Measurements from ENCODE around the gene CCDC197. TPM values are rescaled to one million over a fixed set of nuclear protein-coding genes. Genes with fewer than 3 reads are reported as not detected.

CCDC197 gene
- total RNA-seq, 1 experiment from 2014 or later = not detected

GRCh38 chr14:93955850-93956481, 41.1 kb upstream of the CCDC197 start:
- ATAC-seq = no peak
- Mint-ChIP-seq H3K36me3 (no peaks in the 10 kb centered on the region), H3K4me1 (peaks cover 42% of the 10 kb centered on the region), H3K27ac (no peak overlapping the region), H3K9me3 (no peaks in the 10 kb centered on the region), H3K27me3 (ENCODE audit: low read depth) (no peaks in the 10 kb centered on the region), H3K4me3 (no peak overlapping the region)
- no peak for DNase-seq (ENCODE audit: low spot score)
- TF ChIP-seq OVOL2 (CRISPR knock-in tag; IDR thresholded peaks at IDR 0.05; ENCODE audit: borderline replicate concordance) (no peak), HMGA2 (CRISPR knock-in tag; IDR thresholded peaks at IDR 0.05) (no peak), ATF1 (CRISPR knock-in tag; IDR thresholded peaks at IDR 0.05) (no peak), ZNF423 (CRISPR knock-in tag; IDR thresholded peaks at IDR 0.05) (no peak), ETV6 (CRISPR knock-in tag; IDR thresholded peaks at IDR 0.05) (no peak), GABPB1 (CRISPR knock-in tag; IDR thresholded peaks at IDR 0.05) (no peak), KAT7 (CRISPR knock-in tag; IDR thresholded peaks at IDR 0.05; ENCODE audit: borderline replicate concordance) (no peak), JAZF1 (CRISPR knock-in tag; IDR thresholded peaks at IDR 0.05) (no peak)
- TF ChIP-seq, protein P1, sequence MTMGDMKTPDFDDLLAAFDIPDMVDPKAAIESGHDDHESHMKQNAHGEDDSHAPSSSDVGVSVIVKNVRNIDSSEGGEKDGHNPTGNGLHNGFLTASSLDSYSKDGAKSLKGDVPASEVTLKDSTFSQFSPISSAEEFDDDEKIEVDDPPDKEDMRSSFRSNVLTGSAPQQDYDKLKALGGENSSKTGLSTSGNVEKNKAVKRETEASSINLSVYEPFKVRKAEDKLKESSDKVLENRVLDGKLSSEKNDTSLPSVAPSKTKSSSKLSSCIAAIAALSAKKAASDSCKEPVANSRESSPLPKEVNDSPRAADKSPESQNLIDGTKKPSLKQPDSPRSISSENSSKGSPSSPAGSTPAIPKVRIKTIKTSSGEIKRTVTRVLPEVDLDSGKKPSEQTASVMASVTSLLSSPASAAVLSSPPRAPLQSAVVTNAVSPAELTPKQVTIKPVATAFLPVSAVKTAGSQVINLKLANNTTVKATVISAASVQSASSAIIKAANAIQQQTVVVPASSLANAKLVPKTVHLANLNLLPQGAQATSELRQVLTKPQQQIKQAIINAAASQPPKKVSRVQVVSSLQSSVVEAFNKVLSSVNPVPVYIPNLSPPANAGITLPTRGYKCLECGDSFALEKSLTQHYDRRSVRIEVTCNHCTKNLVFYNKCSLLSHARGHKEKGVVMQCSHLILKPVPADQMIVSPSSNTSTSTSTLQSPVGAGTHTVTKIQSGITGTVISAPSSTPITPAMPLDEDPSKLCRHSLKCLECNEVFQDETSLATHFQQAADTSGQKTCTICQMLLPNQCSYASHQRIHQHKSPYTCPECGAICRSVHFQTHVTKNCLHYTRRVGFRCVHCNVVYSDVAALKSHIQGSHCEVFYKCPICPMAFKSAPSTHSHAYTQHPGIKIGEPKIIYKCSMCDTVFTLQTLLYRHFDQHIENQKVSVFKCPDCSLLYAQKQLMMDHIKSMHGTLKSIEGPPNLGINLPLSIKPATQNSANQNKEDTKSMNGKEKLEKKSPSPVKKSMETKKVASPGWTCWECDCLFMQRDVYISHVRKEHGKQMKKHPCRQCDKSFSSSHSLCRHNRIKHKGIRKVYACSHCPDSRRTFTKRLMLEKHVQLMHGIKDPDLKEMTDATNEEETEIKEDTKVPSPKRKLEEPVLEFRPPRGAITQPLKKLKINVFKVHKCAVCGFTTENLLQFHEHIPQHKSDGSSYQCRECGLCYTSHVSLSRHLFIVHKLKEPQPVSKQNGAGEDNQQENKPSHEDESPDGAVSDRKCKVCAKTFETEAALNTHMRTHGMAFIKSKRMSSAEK (CRISPR knock-in tag; IDR thresholded peaks at IDR 0.05; ENCODE audit: borderline replicate concordance) = no peak
- TF ChIP-seq, protein P2, sequence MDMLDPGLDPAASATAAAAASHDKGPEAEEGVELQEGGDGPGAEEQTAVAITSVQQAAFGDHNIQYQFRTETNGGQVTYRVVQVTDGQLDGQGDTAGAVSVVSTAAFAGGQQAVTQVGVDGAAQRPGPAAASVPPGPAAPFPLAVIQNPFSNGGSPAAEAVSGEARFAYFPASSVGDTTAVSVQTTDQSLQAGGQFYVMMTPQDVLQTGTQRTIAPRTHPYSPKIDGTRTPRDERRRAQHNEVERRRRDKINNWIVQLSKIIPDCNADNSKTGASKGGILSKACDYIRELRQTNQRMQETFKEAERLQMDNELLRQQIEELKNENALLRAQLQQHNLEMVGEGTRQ (CRISPR knock-in tag; IDR thresholded peaks at IDR 0.05) = no peak
- TF ChIP-seq, protein P3, sequence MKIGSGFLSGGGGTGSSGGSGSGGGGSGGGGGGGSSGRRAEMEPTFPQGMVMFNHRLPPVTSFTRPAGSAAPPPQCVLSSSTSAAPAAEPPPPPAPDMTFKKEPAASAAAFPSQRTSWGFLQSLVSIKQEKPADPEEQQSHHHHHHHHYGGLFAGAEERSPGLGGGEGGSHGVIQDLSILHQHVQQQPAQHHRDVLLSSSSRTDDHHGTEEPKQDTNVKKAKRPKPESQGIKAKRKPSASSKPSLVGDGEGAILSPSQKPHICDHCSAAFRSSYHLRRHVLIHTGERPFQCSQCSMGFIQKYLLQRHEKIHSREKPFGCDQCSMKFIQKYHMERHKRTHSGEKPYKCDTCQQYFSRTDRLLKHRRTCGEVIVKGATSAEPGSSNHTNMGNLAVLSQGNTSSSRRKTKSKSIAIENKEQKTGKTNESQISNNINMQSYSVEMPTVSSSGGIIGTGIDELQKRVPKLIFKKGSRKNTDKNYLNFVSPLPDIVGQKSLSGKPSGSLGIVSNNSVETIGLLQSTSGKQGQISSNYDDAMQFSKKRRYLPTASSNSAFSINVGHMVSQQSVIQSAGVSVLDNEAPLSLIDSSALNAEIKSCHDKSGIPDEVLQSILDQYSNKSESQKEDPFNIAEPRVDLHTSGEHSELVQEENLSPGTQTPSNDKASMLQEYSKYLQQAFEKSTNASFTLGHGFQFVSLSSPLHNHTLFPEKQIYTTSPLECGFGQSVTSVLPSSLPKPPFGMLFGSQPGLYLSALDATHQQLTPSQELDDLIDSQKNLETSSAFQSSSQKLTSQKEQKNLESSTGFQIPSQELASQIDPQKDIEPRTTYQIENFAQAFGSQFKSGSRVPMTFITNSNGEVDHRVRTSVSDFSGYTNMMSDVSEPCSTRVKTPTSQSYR (CRISPR knock-in tag; IDR thresholded peaks at IDR 0.05) = no peak
- POLR2A ChIA-PET = no interaction called here
- CTCF ChIA-PET = interaction anchor here (1.1 to 7.5 kb wide), 4 partner anchors 14 to 81 kb away, joined by 3 to 52 read pairs (median 4); no protein-coding TSS in a partner anchor

DNA sequence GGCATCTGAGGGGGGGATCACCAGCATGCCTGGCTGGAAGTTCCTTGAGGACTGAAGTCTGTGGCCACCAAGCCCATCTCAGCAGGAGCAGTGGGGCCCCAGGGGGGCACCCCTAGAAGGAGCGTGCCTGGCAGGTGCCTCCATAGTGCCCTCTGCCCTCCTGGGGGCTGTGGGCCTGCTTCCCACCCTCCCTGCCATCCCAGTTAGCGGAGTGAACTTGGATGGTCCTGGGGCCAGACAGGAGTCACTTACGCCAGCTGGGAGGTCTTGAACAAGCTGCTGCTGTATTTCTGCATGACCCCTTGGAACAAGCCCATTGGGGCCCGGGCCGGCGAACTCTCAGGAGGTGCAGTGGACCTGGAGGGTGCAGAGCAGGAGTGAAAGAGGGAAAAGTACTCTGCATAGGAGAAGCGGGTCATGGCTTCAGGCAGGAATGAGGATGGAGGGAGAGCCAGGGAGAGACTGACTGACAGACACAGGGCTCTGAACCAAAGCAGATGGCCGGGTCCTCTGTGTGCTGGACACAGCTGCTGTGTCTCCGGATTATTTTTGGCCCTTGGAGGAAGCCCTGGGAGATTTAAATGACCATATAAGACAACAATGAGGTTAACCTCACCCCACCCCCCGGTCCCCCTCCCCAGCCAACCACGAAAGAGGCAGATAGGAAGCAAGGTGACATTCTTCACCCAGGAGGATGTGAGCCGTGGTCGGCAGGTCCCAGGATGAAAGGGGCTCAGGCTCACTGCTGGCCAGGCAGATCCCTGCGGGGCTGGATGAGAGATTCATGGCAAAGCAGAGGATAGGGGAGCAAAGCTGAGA, 40.4 kb upstream of the CCDC197 start:
- DNase-seq (ENCODE audit: low spot score) (no peak), ATAC-seq (no peak)
- Mint-ChIP-seq H3K4me3 (no peak overlapping the region), H3K36me3 (no peaks in the 10 kb centered on the region), H3K27ac (no peak overlapping the region), H3K27me3 (ENCODE audit: low read depth) (no peaks in the 10 kb centered on the region), H3K4me1 (peaks cover 42% of the 10 kb centered on the region), H3K9me3 (no peaks in the 10 kb centered on the region)
- ChIA-PET POLR2A (no interaction called here), CTCF (interaction anchor here (7.5 kb wide), 1 partner anchor 17 kb away, joined by 52 read pairs; no protein-coding TSS in a partner anchor)
- TF ChIP-seq ZNF671 (CRISPR knock-in tag; IDR thresholded peaks at IDR 0.05) (no peak), RELA (CRISPR knock-in tag; IDR thresholded peaks at IDR 0.05; ENCODE audit: borderline replicate concordance) (no peak), ARID4B (CRISPR knock-in tag; IDR thresholded peaks at IDR 0.05; ENCODE audit: borderline replicate concordance) (no peak), NFATC4 (CRISPR knock-in tag; IDR thresholded peaks at IDR 0.05) (no peak)
- TF ChIP-seq, protein P4, sequence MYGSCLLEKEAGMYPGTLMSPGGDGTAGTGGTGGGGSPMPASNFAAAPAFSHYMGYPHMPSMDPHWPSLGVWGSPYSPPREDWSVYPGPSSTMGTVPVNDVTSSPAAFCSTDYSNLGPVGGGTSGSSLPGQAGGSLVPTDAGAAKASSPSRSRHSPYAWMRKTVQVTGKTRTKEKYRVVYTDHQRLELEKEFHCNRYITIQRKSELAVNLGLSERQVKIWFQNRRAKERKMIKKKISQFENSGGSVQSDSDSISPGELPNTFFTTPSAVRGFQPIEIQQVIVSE (CRISPR knock-in tag; IDR thresholded peaks at IDR 0.05; ENCODE audit: borderline replicate concordance) = no peak
- TF ChIP-seq, protein P3 (CRISPR knock-in tag; IDR thresholded peaks at IDR 0.05) = no peak

All from WTC11 (cell line).